ENCODE results near the gene STOM.

Gene STOM

DNA sequence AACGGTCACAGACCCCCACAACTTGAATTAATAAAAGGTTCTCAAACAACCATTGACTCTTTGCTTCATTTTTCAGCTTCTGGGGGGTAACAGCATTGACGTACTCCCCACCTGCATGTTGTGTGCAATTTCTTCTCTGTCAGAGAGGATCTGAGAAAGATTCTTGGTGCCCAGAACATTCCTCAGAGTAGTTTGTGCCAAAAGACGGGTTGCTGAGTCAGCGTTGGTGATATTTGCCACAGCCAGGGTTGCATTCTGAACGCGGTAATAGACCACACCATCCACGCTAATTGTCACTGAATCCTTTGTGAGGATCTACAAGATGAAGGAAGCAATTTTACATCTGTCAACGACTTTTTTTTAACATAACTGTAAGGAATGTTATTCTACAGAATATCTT, 21.0 kb downstream of the STOM start:
- DNase-seq, result no peak

DNA sequence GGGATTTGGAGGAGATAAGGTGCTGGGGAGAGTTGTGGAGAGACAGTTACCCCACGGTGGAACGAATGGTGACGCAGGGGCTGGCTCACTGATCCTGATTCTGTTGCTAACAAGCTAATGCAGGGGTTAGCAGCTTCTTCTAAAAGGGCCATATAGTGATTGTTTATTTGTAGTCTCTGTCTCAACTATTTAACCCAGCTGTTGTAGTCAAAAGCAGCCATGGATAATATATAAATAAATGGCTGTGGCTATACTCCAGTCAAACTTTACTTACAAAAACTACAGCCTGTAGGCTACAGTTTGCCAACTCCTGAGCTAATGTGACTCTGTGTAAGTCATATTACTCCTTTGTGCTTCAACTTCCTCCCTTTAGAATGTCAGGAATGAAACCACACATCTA, 21.8 kb downstream of the STOM start:
- DNase-seq, result no peak

DNA sequence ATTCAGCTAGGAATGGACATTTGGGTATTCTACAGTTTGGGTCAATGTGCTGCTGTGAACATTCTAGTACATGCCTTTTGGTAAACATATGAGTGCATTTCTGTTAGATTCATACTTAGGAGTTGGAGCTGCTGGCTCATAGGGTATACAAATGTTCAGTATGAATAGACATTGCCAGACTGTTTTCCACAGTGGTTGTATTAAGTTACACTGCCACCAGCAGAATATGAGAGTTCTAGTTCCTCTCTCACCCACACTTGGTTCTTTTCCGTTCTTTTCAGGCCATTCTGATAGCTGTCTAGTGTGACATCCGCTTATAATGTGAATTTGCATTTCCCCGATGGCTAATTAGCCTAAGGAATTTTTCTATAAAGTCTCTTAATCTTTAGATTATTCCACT, 25.0 kb downstream of the STOM start:
- no peak for DNase-seq

- no peak for DNase-seq
Measured at GRCh38 chr9:121344184-121344583, 25.9 kb downstream of the STOM start.

DNA sequence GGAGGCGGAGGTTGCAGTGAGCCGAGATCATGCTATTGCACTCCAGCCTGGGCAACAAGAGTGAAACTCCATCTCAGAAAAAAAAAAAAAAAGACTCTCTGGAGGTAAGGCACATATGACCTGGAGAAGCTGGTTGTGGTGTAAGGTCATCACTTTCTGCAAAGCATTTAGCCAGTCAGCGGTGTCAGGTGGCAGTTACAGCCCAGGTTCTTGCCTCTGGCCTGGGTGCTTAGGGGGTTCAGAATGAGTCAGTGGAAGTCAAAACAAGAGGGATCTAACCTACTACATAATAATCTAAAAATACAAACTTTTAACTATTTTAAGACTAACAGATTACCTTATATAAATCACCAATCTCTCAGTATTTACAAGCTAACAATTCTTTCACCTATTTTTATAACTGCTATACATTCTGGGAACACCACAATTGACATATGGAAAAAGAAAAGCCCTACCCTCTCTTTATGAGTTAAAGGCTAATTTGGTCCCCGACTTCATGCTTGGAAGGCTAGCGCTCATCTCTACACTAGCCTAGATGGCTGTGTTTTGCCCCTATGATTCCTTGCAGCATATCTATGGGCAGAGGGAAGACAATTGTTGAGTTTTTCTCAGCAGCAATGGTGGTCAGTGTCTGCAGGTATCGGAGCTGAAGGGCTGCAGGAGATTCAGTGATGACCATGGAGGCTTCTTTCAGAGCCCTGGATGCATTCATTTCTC, 29.2 kb downstream of the STOM start:
- no peak for DNase-seq

GRCh38 chr9:121339437-121339836, 30.6 kb downstream of the STOM start:
- DNase-seq, result no peak

GRCh38 chr9:121336665-121337064, 33.4 kb downstream of the STOM start:
- no peak for DNase-seq

DNA sequence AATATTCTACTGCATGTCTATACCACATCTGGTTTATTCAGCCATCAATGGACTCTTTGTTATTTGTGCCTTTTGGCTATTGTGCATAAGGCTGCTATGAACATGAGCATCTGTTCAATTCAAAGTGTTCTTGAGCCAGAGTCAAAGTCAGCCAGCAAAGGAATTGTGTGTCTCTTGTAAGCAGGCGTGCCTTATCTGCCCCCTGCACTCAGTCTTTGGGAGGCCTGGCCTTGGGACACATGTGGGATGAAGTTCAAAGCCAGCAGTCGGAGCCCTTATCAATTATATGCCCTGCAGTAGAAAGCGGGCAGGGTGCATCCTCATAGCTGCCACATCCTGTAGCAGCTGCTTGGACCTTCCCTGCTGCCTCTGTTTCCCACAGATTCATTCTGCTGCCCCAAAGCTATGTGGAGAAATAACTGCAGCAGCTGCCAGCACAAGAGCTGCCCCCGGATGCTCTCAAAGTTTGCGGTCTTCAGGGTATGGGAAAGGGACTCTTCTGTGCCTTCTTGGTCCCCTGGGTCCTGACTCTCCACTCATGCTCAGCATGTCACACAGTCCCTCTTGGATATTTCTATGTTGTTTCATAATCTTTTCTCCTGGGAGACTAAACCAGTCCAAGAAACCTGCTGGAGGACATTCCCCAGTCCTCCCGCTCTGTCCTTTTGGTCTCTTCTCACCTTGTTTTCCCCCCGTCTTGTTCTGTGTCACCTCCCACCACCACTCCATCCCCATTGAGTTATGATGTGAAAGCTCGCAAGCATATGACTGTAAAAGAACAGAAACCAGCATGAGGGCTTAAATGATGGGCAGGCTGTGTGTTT, 35.9 kb downstream of the STOM start:
- DNase-seq, result no peak

DNA sequence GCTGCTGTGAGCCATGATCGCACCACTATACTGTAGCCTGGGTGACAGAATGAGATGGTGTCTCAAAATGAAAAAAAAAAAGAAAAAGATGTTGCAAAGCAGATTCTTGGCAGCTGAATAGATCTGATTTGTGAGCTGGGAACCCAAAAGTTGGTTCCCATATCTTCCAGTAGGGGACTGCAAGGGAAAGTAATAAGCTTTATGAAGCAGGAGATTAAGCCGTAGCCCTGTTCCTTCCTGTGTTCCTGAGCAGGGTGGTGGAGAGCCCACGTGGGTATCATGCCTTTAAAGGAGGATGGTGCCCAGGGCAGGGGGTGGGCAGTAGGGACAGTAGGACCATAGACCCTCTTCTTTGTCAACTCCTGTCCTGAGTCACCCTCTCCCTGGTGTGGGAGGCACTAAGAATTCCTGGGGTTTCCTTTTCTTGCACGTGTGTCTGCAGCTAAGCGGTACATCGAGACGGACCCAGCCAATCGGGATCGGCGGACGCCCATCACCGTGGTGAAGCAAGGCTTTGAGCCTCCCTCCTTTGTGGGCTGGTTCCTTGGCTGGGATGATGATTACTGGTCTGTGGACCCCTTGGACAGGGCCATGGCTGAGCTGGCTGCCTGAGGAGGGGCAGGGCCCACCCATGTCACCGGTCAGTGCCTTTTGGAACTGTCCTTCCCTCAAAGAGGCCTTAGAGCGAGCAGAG, 37.9 kb downstream of the STOM start:
- DNase-seq, result no peak

DNA sequence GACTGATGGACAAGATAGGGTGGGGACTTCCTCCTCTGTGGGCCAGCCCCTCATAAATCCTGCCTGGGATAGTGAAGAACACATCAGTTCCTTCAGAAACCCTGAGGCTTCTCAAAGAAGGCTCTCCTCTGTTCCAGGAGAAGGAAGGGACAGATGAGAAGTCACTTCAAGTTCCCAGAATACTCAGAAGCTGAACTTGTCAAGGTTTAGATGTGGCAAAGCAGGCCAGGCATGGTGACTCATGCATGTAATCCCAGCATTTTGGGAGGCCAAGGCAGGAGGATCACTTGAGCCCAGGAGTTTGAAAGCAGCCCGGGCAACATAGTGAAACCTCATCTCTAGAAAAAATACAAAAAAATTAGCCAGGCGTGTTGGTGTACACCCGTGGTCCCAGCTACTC, 38.5 kb downstream of the STOM start:
- no peak for DNase-seq

DNA sequence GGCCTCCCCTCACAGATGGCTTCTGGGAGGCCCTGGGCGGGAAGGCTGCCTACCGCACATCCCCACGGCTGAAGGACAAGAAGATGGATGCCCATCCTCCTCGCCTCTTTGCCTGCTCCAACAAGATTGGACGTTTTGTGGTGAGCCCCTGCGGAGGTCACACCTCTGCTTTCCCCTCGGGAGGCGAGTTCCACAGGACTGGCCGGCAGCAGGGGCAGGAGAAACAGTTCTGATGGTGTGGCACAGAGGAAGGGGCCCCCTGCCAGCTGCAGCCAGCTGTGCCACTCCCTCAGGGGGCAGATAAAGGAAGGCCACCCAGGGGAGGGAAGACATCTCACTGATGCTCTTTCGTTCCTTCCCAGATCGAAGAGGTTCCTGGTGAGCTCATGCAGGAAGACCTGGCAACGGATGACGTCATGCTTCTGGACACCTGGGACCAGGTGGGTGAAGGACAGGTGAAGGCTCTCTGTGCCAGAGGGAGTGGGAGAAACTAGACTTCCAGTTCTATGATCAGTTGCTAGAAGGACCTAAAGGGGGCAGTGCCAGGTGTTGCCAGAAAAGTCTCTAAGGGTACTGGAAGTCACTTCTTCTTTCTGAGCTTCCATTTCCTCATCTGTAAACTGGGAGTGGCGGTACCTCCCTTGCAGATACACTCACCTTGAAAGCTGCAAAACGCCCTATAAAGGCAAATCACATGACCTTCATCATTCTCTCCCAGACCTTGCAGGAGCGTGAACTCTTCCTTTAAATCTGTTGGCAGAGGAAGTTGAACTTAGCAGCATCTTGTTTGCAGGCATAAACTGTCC, 41.0 kb downstream of the STOM start:
- DNase-seq, result no peak

GRCh38 chr9:121328476-121328875, 41.6 kb downstream of the STOM start:
- DNase-seq, result no peak

GRCh38 chr9:121326901-121327613, 43.0 kb downstream of the STOM start:
- DNase-seq, result no peak

GRCh38 chr9:121326130-121326838, 43.8 kb downstream of the STOM start:
- peak in 18 of 56 donors; percentile 7 to 59 (median 33) for DNase-seq

- no peak for DNase-seq
Measured at GRCh38 chr9:121325387-121325786, 44.7 kb downstream of the STOM start.

DNA sequence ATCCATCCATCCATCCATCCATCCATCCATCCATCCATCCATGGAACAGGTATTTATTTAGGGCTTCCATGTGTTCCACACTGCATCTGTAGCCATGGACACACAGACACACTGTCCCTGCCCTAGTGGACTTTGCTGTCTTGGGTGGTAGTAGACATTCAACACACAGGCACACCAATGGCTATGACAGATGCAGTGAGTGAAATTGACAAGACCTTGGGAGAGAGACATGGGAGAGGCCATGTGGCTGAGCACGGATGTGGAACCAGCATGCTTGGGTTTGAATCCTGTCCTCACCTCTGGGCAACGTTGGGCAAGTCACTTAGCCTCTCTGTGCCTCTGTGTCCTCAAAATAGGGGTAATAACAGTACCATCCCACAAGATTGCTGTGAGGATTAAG, 45.3 kb downstream of the STOM start:
- DNase-seq, result no peak

- no peak for DNase-seq
Measured at GRCh38 chr9:121324316-121324715, 45.7 kb downstream of the STOM start.

GRCh38 chr9:121323449-121324151, 46.5 kb downstream of the STOM start:
- DNase-seq, result no peak

DNA sequence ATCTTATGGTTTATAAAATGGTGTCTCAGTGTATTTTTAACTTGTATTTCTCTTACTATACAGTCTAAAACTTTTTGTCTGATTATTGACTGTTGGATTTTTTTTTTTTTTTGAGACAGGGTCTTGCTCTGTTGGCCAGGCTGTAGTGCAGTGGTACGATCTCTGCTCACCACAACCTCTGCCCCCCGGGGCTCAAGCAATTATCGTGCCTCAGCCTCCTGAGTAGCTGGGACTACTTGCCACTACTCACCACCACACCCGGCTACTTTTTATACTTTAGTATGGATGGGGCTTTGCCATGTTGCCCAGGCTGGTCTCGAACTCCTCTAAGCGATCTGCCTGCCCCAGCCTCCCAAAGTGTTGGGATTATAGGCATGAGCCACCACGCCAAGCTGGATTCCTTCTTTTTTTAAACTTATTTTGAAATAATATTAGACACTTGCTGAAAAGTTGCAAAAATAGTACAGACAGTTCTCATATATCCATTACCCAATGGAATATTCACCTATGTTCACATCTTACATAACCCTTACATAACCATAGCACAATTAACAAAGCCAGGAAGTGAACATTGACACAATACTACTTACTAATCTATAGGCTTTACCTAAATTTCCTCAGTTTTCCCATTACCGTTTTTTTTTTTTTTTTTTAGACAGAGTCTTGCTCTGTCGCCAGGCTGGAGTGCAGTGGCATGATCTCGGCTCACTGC, 47.2 kb downstream of the STOM start:
- DNase-seq, result no peak

All from amygdala (tissue), 56 donors.